MM.1S (cell line): ENCODE measurements around the gene WDFY3.
A peak's percentile ranks its signal among the peaks of the same experiment; 100 is the strongest.

Source experiments
- DNase-seq: peaks from one replicate; pipeline ENCODE4 v3.0.0-alpha.2; 2015
- H2AFZ ChIP-seq: fragments of 300-600 bp; sonication (generic); 2 replicates; pipeline ENCODE4 v1.6.0; 2016; ENCODE audit warnings: antibody characterized with exemption, low read length
- H3F3A ChIP-seq: fragments of 300-600 bp; sonication (generic); 2 replicates; pipeline ENCODE4 v1.6.1; 2016; ENCODE audit warnings: mild to moderate bottlenecking, antibody characterized with exemption, low read length, moderate library complexity, mixed read lengths; ENCODE audit not compliant: insufficient read depth
- H3K27ac ChIP-seq: fragments of 300-600 bp; sonication (generic); 2 replicates; pipeline ENCODE4 v1.5.1; 2016; ENCODE audit warnings: mild to moderate bottlenecking, low read length
- H3K27me3 ChIP-seq: fragments of 300-600 bp; sonication (generic); replicated peaks from 2 replicates; pipeline ENCODE4 v1.6.0; 2016; ENCODE audit warnings: low read length; ENCODE audit not compliant: insufficient read depth
- H3K36me3 ChIP-seq: fragments of 300-600 bp; sonication (generic); replicated peaks from 2 replicates; pipeline ENCODE4 v1.6.1; 2016; ENCODE audit warnings: mild to moderate bottlenecking, low read length, mixed read lengths; ENCODE audit not compliant: insufficient read depth
- H3K4me1 ChIP-seq: fragments of 300-600 bp; sonication (generic); 2 replicates; pipeline ENCODE4 v1.6.1; 2016; ENCODE audit warnings: low read length, mixed read lengths
- H3K4me2 ChIP-seq: fragments of 300-600 bp; sonication (generic); 2 replicates; pipeline ENCODE4 v1.6.0; 2016; ENCODE audit warnings: low read depth, low read length
- H3K4me3 ChIP-seq: fragments of 300-600 bp; sonication (generic); 2 replicates; pipeline ENCODE4 v1.5.1; 2016; ENCODE audit warnings: low read length, mixed read lengths
- H3K79me2 ChIP-seq: fragments of 300-600 bp; sonication (generic); 2 replicates; pipeline ENCODE4 v1.6.1; 2016; ENCODE audit warnings: mixed run types, low read length, mixed read lengths
- H3K9ac ChIP-seq: fragments of 300-600 bp; sonication (generic); 2 replicates; pipeline ENCODE4 v1.6.1; 2016; ENCODE audit warnings: low read length, mixed read lengths
- H3K9me2 ChIP-seq: fragments of 300-600 bp; sonication (generic); replicated peaks from 2 replicates; pipeline ENCODE4 v1.6.1; 2016; ENCODE audit warnings: mild to moderate bottlenecking, low read length, mixed read lengths; ENCODE audit not compliant: insufficient read depth
- H3K9me3 ChIP-seq: fragments of 300-600 bp; sonication (generic); replicated peaks from 2 replicates; pipeline ENCODE4 v1.6.1; 2016; ENCODE audit warnings: mild to moderate bottlenecking, low read length, mixed read lengths; ENCODE audit not compliant: insufficient read depth
- H4K20me1 ChIP-seq: fragments of 300-600 bp; sonication (generic); 2 replicates; pipeline ENCODE4 v1.6.1; 2016; ENCODE audit warnings: mild to moderate bottlenecking, low read length, moderate library complexity, mixed read lengths; ENCODE audit not compliant: insufficient read depth
- CTCF ChIP-seq: fragments of 300-600 bp; sonication (generic); IDR thresholded peaks from 2 replicates; pipeline ENCODE4 v1.5.1; 2016; ENCODE audit warnings: antibody characterized with exemption, low read length, mixed read lengths
- EZH2 ChIP-seq: fragments of 300-600 bp; sonication (generic); optimal IDR thresholded peaks from 2 replicates; pipeline ENCODE3; 2017; ENCODE audit warnings: low read depth, mild to moderate bottlenecking, antibody characterized with exemption, low read length, mixed read lengths
- EZH2phosphoT487 ChIP-seq: fragments of 300-600 bp; sonication (generic); IDR thresholded peaks from 2 replicates; pipeline ENCODE4 v1.6.1; 2018; ENCODE audit warnings: antibody characterized with exemption, low read length

Gene WDFY3

DNA sequence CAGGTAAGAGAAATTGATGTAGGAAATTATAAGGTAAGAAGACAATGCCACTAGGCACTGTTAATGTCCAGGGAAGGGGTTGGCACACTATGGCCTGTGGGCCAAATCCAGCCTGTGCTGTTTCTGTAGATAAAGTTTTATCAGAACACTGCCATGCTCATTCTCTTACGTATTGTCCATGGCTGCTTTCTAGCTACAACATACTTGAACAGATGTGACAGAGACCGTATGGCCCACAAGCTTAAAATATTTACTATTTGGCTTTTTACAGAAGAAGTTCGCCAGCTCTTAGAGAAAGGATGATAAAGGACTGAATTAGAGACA lies 215.6 kb downstream of the WDFY3 start:
- Histone ChIP-seq H3K9me2 (no peaks in the 10 kb centered on the region), H3K9me3 (no peaks in the 10 kb centered on the region), H3K4me3 (no peak overlapping the region), H4K20me1 (no peaks in the 10 kb centered on the region), H3K27me3 (no peaks in the 10 kb centered on the region), H3K27ac (no peak overlapping the region), H3F3A (no peaks in the 10 kb centered on the region), H3K36me3 (no peaks in the 10 kb centered on the region; the same call in 1 of the 2 replicates), H3K9ac (no peak overlapping the region), H3K4me2 (no peak overlapping the region), H2AFZ (no peak overlapping the region), H3K79me2 (no peaks in the 10 kb centered on the region), H3K4me1 (peaks cover 3% of the 10 kb centered on the region; the same call in 1 of the 2 replicates)
- TF ChIP-seq EZH2phosphoT487 (no peak), CTCF (no peak), EZH2 (no peak)
- no peak for DNase-seq

DNA sequence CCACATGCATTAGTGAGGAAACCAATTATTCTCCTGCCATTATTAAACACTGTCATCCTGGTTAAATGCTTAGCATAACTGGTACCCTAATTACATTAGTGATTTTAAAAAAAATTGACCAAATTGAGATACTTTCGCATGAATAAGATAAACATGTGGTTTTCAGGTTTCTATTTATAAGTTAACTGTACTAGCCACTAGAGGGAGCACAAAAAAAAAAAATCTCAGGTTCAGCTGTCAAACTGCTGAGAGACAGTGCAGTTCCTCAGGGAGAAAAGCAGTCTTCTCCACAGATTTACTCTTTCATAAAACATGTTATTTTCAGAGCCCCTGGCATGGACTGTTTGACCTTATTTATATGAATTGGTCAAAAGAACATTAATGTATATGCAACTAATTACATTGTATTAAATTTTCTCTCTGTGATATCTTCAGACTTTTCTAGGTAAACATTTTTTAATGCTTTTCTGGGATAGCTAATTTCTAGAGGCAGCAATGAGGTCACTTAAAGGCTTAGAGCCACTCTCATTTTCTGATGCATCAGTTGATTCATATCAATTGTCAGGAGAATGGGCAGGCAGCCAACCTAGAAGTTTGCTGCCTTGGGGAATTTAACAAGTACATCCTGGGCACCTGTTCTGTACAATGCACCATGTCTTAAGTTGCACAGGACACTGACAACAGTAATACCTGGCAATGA lies 216.1 kb downstream of the WDFY3 start:
- Histone ChIP-seq H3K79me2 (no peaks in the 10 kb centered on the region), H3K4me2 (no peak overlapping the region), H2AFZ (no peak overlapping the region), H3K27me3 (no peaks in the 10 kb centered on the region), H3K9me3 (no peaks in the 10 kb centered on the region), H3K4me1 (peaks cover 3% of the 10 kb centered on the region; the same call in 1 of the 2 replicates), H3K9ac (no peak overlapping the region), H4K20me1 (no peaks in the 10 kb centered on the region), H3F3A (no peaks in the 10 kb centered on the region), H3K27ac (no peak overlapping the region), H3K36me3 (no peaks in the 10 kb centered on the region; the same call in 1 of the 2 replicates), H3K4me3 (no peak overlapping the region), H3K9me2 (no peaks in the 10 kb centered on the region)
- DNase-seq = peak; percentile 53
- TF ChIP-seq CTCF = peak; percentile 60
- TF ChIP-seq EZH2phosphoT487 = no peak

DNA sequence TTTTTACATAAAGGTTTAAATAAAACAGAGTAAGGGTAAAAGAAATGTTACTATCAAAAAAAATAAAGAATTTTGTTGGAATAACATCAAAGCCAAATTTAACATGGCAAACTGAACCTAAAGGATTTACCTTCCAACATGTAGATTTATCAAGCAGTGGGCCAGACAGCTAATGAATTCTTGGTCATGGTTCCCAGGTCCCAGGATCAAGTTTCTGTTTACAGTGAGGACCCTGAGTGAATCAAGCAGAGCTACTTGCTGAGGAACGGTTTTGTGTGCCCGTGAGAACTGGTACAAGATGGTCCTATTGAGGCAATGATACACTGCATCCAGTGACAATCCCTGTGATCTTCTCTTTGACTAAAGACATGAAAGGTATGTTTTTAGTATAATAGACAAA lies 226.4 kb downstream of the WDFY3 start:
- Histone ChIP-seq H3K4me2 (no peak overlapping the region), H3K4me3 (no peak overlapping the region), H3K4me1 (no peaks in the 10 kb centered on the region), H2AFZ (no peak overlapping the region), H3K79me2 (no peaks in the 10 kb centered on the region), H3K9me2 (no peaks in the 10 kb centered on the region), H3K36me3 (no peaks in the 10 kb centered on the region), H3F3A (no peaks in the 10 kb centered on the region), H3K27ac (no peak overlapping the region), H4K20me1 (no peaks in the 10 kb centered on the region), H3K9ac (no peak overlapping the region), H3K27me3 (no peaks in the 10 kb centered on the region), H3K9me3 (no peaks in the 10 kb centered on the region)
- DNase-seq = no peak
- TF ChIP-seq CTCF (no peak), EZH2 (no peak), EZH2phosphoT487 (no peak)
